Hepatocyte (in vitro differentiated cells): Measurements from ENCODE around the gene DENND6A. TPM values are rescaled to one million over a fixed set of nuclear protein-coding genes. Genes with fewer than 3 reads are reported as not detected.
"Not testable (repeated sequence)": the region's sequence is repeated elsewhere in the genome, so short reads cannot be mapped to it uniquely, and the experiment has no call there.

Experiments used
- DNase-seq: peaks from one replicate; pipeline ENCODE4 v3.0.0-alpha.2; 2016; ENCODE audit warnings: low spot score
- H2AFZ ChIP-seq: fragments of 200-600 bp; sonication (generic); 2 replicates; pipeline ENCODE4 v1.6.0; 2016; ENCODE audit warnings: antibody characterized with exemption, mild to moderate bottlenecking
- H3K27ac ChIP-seq: fragments of 200-600 bp; sonication (generic); 2 replicates; pipeline ENCODE4 v1.5.1; 2016; ENCODE audit warnings: mild to moderate bottlenecking
- H3K27me3 ChIP-seq: fragments of 200-600 bp; sonication (generic); 2 replicates; pipeline ENCODE4 v1.6.1; 2016
- H3K36me3 ChIP-seq: fragments of 200-600 bp; sonication (generic); replicated peaks from 2 replicates; pipeline ENCODE4 v1.5.1; 2016; ENCODE audit warnings: low read depth; ENCODE audit not compliant: insufficient read depth
- H3K4me1 ChIP-seq: fragments of 200-600 bp; sonication (generic); 2 replicates; pipeline ENCODE4 v1.5.1; 2016; ENCODE audit warnings: mild to moderate bottlenecking, moderate library complexity; ENCODE audit not compliant: insufficient read depth
- H3K4me2 ChIP-seq: fragments of 200-600 bp; sonication (generic); 2 replicates; pipeline ENCODE4 v1.6.0; 2016
- H3K4me3 ChIP-seq: fragments of 200-600 bp; sonication (generic); 2 replicates; pipeline ENCODE4 v1.5.1; 2016; ENCODE audit warnings: mild to moderate bottlenecking
- H3K79me2 ChIP-seq: fragments of 200-600 bp; sonication (generic); 2 replicates; pipeline ENCODE4 v1.6.0; 2017; ENCODE audit warnings: mild to moderate bottlenecking
- H3K9me2 ChIP-seq: fragments of 200-600 bp; sonication (generic); replicated peaks from 2 replicates; pipeline ENCODE4 v1.6.0; 2017; ENCODE audit warnings: mild to moderate bottlenecking; ENCODE audit not compliant: insufficient read depth
- H3K9me3 ChIP-seq: fragments of 200-600 bp; sonication (generic); 2 replicates; pipeline ENCODE4 v1.5.1; 2016; ENCODE audit warnings: low read depth, mild to moderate bottlenecking
- H4K20me1 ChIP-seq: fragments of 200-600 bp; sonication (generic); 2 replicates; pipeline ENCODE4 v1.6.0; 2016; ENCODE audit warnings: mild to moderate bottlenecking; ENCODE audit not compliant: insufficient read depth, poor library complexity, severe bottlenecking
- CTCF ChIP-seq: fragments of 200-600 bp; sonication (generic); IDR thresholded peaks from 2 replicates; pipeline ENCODE4 v1.5.1; 2016; ENCODE audit warnings: antibody characterized with exemption, mild to moderate bottlenecking; ENCODE audit not compliant: poor library complexity
- EZH2 ChIP-seq: fragments of 200-600 bp; sonication (generic); IDR thresholded peaks from 2 replicates; pipeline ENCODE4 v1.6.1; 2016; ENCODE audit warnings: antibody characterized with exemption, mild to moderate bottlenecking, borderline replicate concordance
- EZH2phosphoT487 ChIP-seq: fragments of 200-600 bp; sonication (generic); IDR thresholded peaks from one replicate; pipeline ENCODE4 v1.6.1; 2018; ENCODE audit warnings: antibody characterized with exemption, mild to moderate bottlenecking, low read depth, moderate library complexity; ENCODE audit not compliant: unreplicated experiment, severe bottlenecking
- WGBS: methylation state at CpG from one replicate; pipeline ENCODE4 v1.1.6; 2016; ENCODE audit warnings: low lambda C conversion rate; ENCODE audit errors: missing lambda C conversion rate; 5-methylcytosine and 5-hydroxymethylcytosine counted together
- polyA plus RNA-seq: library from polyadenylated mRNA; unstranded; fragments of >200 nt; fragmentation: Nextera tagmentation; extraction: Ambion mirVana; gene quantifications from 2 replicates; pipeline ENCODE4 v1.2.1, GENCODE V29; 2016
- total RNA-seq: library from RNA; depleted of rRNA; stranded (reverse); fragments of >200 nt; gene quantifications from 2 replicates; pipeline ENCODE4 v1.2.3, GENCODE V29; 2014

DENND6A gene
- total and polyA plus RNA-seq, 2 experiments from 2014 or later: 6.3 to 19.3 TPM

GRCh38 chr3:57715686-57716085, 22.8 kb upstream of the DENND6A start:
- TF ChIP-seq EZH2 (no peak), CTCF (no peak), EZH2phosphoT487 (no peak)
- Histone ChIP-seq H3K79me2 (no peaks in the 10 kb centered on the region), H3K4me1 (no peaks in the 10 kb centered on the region), H2AFZ (no peak overlapping the region), H4K20me1 (no peaks in the 10 kb centered on the region), H3K9me3 (no peaks in the 10 kb centered on the region), H3K36me3 (no peaks in the 10 kb centered on the region), H3K4me2 (no peak overlapping the region), H3K27ac (no peak overlapping the region), H3K9me2 (no peaks in the 10 kb centered on the region), H3K27me3 (no peaks in the 10 kb centered on the region), H3K4me3 (no peak overlapping the region)
- DNase-seq: no peak
- WGBS: 85% methylated on average over 4 of the region's 4 CpGs

- no peaks in the 10 kb centered on the region for H3K36me3 ChIP-seq
- WGBS: 54% methylated on average over 2 of the region's 2 CpGs
- H3K9me3 ChIP-seq: no peaks in the 10 kb centered on the region
- no peak overlapping the region for H3K27ac ChIP-seq
- H3K4me2 ChIP-seq: no peak overlapping the region
- no peak for DNase-seq
- no peaks in the 10 kb centered on the region for H3K79me2 ChIP-seq
- H3K9me2 ChIP-seq: no peaks in the 10 kb centered on the region
- H3K27me3 ChIP-seq: no peaks in the 10 kb centered on the region
- no peaks in the 10 kb centered on the region for H3K4me1 ChIP-seq
- no peak for TF ChIP-seq EZH2phosphoT487
- no peak overlapping the region for H2AFZ ChIP-seq
- H3K4me3 ChIP-seq: no peak overlapping the region
- H4K20me1 ChIP-seq: no peaks in the 10 kb centered on the region
These were observed 16.7 kb upstream of the DENND6A start for GRCh38 chr3:57709559-57709958.

GRCh38 chr3:57709031-57709430, 16.2 kb upstream of the DENND6A start:
- no peaks in the 10 kb centered on the region for H3K36me3 ChIP-seq
- H4K20me1 ChIP-seq: no peaks in the 10 kb centered on the region
- WGBS: 83% methylated on average over 2 of the region's 2 CpGs
- H3K9me2 ChIP-seq: no peaks in the 10 kb centered on the region
- no peaks in the 10 kb centered on the region for H3K27me3 ChIP-seq
- H3K79me2 ChIP-seq: no peaks in the 10 kb centered on the region
- no peak overlapping the region for H3K4me2 ChIP-seq
- H3K4me3 ChIP-seq: no peak overlapping the region
- no peak for TF ChIP-seq CTCF
- H3K27ac ChIP-seq: no peak overlapping the region
- no peak for DNase-seq
- no peaks in the 10 kb centered on the region for H3K9me3 ChIP-seq
- no peak overlapping the region for H2AFZ ChIP-seq
- H3K4me1 ChIP-seq: no peaks in the 10 kb centered on the region

- no peaks in the 10 kb centered on the region for H3K27me3 ChIP-seq
- WGBS: 88% methylated on average over 3 of the region's 3 CpGs
- no peak overlapping the region for H3K4me3 ChIP-seq
- no peaks in the 10 kb centered on the region for H3K79me2 ChIP-seq
- no peaks in the 10 kb centered on the region for H4K20me1 ChIP-seq
- H3K4me1 ChIP-seq: no peaks in the 10 kb centered on the region
- DNase-seq: peak; percentile 59
- peak overlapping the region; percentile 80 for H3K27ac ChIP-seq
- H2AFZ ChIP-seq: no peak overlapping the region
- H3K9me2 ChIP-seq: no peaks in the 10 kb centered on the region
- H3K36me3 ChIP-seq: no peaks in the 10 kb centered on the region
- H3K4me2 ChIP-seq: no peak overlapping the region
- TF ChIP-seq EZH2phosphoT487: no peak
- TF ChIP-seq EZH2: no peak
- TF ChIP-seq CTCF: no peak
- H3K9me3 ChIP-seq: no peaks in the 10 kb centered on the region
These were observed 13.6 kb upstream of the DENND6A start for GRCh38 chr3:57706462-57706861.

GRCh38 chr3:57705351-57705750, 12.5 kb upstream of the DENND6A start:
- H3K4me1 ChIP-seq, H3K27ac ChIP-seq, H3K27me3 ChIP-seq, H3K9me3 ChIP-seq, H2AFZ ChIP-seq, H3K79me2 ChIP-seq, DNase-seq, H3K36me3 ChIP-seq, H3K4me3 ChIP-seq, H4K20me1 ChIP-seq, H3K4me2 ChIP-seq, H3K9me2 ChIP-seq: not testable (repeated sequence)
- 92% methylated on average over 3 of the region's 3 CpGs for WGBS
